ENCODE results near the gene UNC5B.
A peak's percentile ranks its signal among the peaks of the same experiment; 100 is the strongest.

The UNC5B gene

GRCh38 chr10:71257319-71257997 is 45.1 kb downstream of the UNC5B start:
- Histone ChIP-seq H3K27me3 (ENCODE audit: insufficient read depth, low read length) (no peaks in the 10 kb centered on the region), H3K27ac (ENCODE audit: low read depth, low read length) (no peak overlapping the region), H2AFZ (ENCODE audit: low read length, unreplicated experiment) (no peak overlapping the region), H3K4me1 (ENCODE audit: control insufficient read depth, insufficient read depth, low read length, unreplicated experiment) (peaks cover 42% of the 10 kb centered on the region), H3K36me3 (ENCODE audit: insufficient read depth, low read length) (no peaks in the 10 kb centered on the region), H3K79me2 (ENCODE audit: control insufficient read depth, insufficient read depth, low read length, unreplicated experiment) (no peaks in the 10 kb centered on the region), H3K4me3 (ENCODE audit: low read depth, low read length) (no peak overlapping the region)

DNA sequence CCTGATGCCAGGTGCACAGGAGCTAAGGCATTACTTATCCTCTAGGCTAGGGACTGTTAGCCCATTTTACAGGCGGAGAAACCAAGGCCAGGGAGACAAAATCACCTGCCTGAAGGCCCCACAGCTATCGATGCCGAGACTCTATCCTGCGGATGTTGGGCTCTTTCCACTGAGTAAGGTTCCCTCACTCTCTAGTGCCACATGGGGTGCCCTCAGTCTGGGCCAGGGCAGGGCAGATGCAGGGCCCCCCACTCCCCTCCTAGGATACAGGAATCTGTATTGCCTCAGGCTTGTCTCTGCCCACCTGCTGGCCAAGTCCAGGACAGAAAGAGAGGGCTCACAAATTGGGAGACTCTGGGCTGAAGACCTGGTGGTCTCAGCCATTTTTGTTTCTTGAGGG is 45.7 kb downstream of the UNC5B start:
- H3K4me3 ChIP-seq (ENCODE audit: low read depth, low read length) = no peak overlapping the region
- H3K36me3 ChIP-seq (ENCODE audit: insufficient read depth, low read length) = no peaks in the 10 kb centered on the region
- H3K79me2 ChIP-seq (ENCODE audit: control insufficient read depth, insufficient read depth, low read length, unreplicated experiment) = no peaks in the 10 kb centered on the region
- no peaks in the 10 kb centered on the region for H3K27me3 ChIP-seq (ENCODE audit: insufficient read depth, low read length)
- H3K27ac ChIP-seq (ENCODE audit: low read depth, low read length) = no peak overlapping the region
- peaks cover 42% of the 10 kb centered on the region for H3K4me1 ChIP-seq (ENCODE audit: control insufficient read depth, insufficient read depth, low read length, unreplicated experiment)
- H2AFZ ChIP-seq (ENCODE audit: low read length, unreplicated experiment) = no peak overlapping the region

DNA sequence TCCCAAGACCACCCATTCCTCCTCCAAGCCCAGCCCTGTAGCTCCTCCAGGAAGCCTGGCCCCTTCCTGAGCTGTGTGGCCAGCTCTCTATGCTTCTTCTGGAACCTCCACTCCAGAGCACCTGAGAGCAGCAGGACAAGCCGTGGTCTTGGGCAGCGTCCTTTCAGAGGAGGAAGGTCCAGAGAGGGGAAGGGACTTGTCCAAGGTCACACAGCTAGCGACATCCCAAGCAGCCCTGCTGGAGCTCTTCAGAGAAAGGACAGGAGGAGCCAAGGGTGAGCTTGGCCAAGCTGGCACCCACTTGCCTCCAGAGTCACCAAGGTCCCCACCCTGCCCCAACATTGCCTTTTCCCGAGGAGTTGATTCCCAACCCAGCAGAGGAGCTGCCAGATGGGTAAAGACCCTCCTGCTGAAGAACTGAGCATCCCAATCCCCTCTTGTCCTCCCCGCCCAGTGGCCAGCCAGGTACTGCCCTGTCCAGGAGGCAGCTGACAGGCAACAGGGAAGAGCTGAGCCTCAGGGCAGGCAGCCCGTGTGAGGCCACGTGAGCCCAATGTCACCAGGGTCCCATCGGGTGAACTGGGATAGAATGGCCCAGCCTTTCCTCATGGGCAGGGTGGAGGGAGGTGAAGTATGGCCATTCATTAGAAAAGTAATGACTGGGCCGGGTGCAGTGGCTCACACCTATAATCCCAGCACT is 46.2 kb downstream of the UNC5B start:
- Histone ChIP-seq H2AFZ (ENCODE audit: low read length, unreplicated experiment) (no peak overlapping the region), H3K79me2 (ENCODE audit: control insufficient read depth, insufficient read depth, low read length, unreplicated experiment) (no peaks in the 10 kb centered on the region), H3K4me1 (ENCODE audit: control insufficient read depth, insufficient read depth, low read length, unreplicated experiment) (peaks cover 42% of the 10 kb centered on the region), H3K4me3 (ENCODE audit: low read depth, low read length) (no peak overlapping the region), H3K27me3 (ENCODE audit: insufficient read depth, low read length) (no peaks in the 10 kb centered on the region), H3K27ac (ENCODE audit: low read depth, low read length) (no peak overlapping the region), H3K36me3 (ENCODE audit: insufficient read depth, low read length) (no peaks in the 10 kb centered on the region)

DNA sequence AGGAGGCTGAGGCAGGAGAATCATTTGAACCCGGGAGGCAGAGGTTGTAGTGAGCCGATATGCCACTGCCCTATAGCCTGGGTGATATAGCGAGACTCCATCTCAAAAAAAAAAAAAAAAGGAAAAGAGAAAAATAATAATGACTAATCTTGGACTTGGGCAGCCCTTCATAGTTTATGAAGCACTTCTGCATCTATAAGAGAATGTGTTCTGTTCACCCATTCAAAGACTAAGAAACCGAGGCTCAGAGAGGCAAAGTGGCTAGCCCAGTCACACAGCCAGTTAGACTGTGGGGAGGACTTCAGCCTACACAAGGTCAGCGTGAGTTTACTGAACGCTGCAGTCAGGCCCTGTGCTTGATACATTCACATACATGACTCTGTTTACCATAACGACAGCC is 46.9 kb downstream of the UNC5B start:
- Histone ChIP-seq H3K27ac (ENCODE audit: low read depth, low read length) (peak overlapping the region; percentile 73), H3K4me3 (ENCODE audit: low read depth, low read length) (no peak overlapping the region), H3K4me1 (ENCODE audit: control insufficient read depth, insufficient read depth, low read length, unreplicated experiment) (peaks cover 42% of the 10 kb centered on the region), H3K36me3 (ENCODE audit: insufficient read depth, low read length) (no peaks in the 10 kb centered on the region), H3K79me2 (ENCODE audit: control insufficient read depth, insufficient read depth, low read length, unreplicated experiment) (no peaks in the 10 kb centered on the region), H2AFZ (ENCODE audit: low read length, unreplicated experiment) (no peak overlapping the region), H3K27me3 (ENCODE audit: insufficient read depth, low read length) (no peaks in the 10 kb centered on the region)

- peak overlapping the region; percentile 16; the same call in 1 of the 2 replicates for H3K4me3 ChIP-seq (ENCODE audit: low read depth, low read length)
- no peaks in the 10 kb centered on the region for H3K27me3 ChIP-seq (ENCODE audit: insufficient read depth, low read length)
- H3K79me2 ChIP-seq (ENCODE audit: control insufficient read depth, insufficient read depth, low read length, unreplicated experiment) = no peaks in the 10 kb centered on the region
- no peak overlapping the region for H2AFZ ChIP-seq (ENCODE audit: low read length, unreplicated experiment)
- H3K27ac ChIP-seq (ENCODE audit: low read depth, low read length) = peak overlapping the region; percentile 73
- no peaks in the 10 kb centered on the region for H3K36me3 ChIP-seq (ENCODE audit: insufficient read depth, low read length)
- peaks cover 36% of the 10 kb centered on the region for H3K4me1 ChIP-seq (ENCODE audit: control insufficient read depth, insufficient read depth, low read length, unreplicated experiment)
Measured at GRCh38 chr10:71259815-71260501, 47.6 kb downstream of the UNC5B start.

DNA sequence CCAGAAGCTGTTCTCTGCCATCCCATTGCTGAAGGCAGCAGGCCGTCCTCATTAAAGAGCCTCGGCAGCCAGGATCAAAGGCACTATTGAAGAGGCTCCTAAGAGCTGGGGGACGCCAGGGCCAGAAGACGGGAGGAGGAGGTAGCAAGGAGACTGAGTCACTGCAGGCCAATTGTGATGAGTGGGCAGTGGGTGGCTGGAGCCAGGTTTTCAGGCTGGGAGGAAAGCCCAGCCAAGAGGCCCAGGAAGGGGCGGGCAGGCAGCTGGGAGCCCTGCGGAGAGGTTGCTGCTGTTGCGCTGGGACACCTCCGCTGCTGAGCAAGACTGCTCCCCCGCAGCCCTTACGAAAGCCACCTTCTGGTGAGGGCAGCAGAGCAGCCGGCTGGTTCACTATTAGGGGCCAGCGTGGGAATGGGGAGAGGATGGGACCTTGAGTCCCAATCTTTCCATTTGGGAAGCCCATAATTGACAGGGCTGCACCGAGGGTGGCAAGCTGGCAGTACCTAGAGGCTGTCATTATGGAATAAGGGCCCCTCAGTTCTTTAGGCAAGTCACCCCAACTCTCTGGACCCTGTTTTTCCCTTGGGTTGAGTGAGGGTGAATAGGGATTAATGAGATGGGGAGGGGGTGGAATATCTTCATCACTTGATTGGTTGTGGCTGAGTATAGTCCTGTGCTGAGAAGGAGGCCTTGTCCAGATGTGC is 48.4 kb downstream of the UNC5B start:
- Histone ChIP-seq H2AFZ (ENCODE audit: low read length, unreplicated experiment) (no peak overlapping the region), H3K27me3 (ENCODE audit: insufficient read depth, low read length) (no peaks in the 10 kb centered on the region), H3K79me2 (ENCODE audit: control insufficient read depth, insufficient read depth, low read length, unreplicated experiment) (no peaks in the 10 kb centered on the region), H3K4me3 (ENCODE audit: low read depth, low read length) (peak overlapping the region; percentile 16; the same call in 1 of the 2 replicates), H3K27ac (ENCODE audit: low read depth, low read length) (peak overlapping the region; percentile 73), H3K36me3 (ENCODE audit: insufficient read depth, low read length) (no peaks in the 10 kb centered on the region), H3K4me1 (ENCODE audit: control insufficient read depth, insufficient read depth, low read length, unreplicated experiment) (peaks cover 29% of the 10 kb centered on the region)

DNA sequence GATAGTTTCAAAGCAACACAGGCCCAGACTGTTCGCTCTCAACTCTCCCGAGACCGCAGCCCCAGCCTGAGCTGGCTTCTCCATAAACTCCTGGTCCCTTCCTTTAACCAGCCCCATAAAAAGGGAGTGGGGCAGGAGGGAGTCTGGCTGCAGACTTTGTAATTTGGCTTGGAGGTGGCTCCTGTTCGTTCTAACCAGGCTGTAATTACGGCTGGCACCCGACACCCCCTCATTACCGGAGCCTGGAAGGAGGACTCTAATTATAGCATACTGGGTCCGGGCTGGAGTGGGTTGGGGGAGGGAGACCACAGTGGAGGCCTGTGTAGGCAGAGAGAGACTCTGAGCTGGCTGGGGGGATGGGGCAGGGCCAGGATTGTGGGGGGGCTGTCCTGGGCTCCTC is 49.7 kb downstream of the UNC5B start:
- H2AFZ ChIP-seq (ENCODE audit: low read length, unreplicated experiment) = no peak overlapping the region
- no peaks in the 10 kb centered on the region for H3K36me3 ChIP-seq (ENCODE audit: insufficient read depth, low read length)
- H3K4me1 ChIP-seq (ENCODE audit: control insufficient read depth, insufficient read depth, low read length, unreplicated experiment) = peaks cover 34% of the 10 kb centered on the region
- no peak overlapping the region for H3K27ac ChIP-seq (ENCODE audit: low read depth, low read length)
- no peaks in the 10 kb centered on the region for H3K79me2 ChIP-seq (ENCODE audit: control insufficient read depth, insufficient read depth, low read length, unreplicated experiment)
- H3K27me3 ChIP-seq (ENCODE audit: insufficient read depth, low read length) = no peaks in the 10 kb centered on the region
- no peak overlapping the region for H3K4me3 ChIP-seq (ENCODE audit: low read depth, low read length)

DNA sequence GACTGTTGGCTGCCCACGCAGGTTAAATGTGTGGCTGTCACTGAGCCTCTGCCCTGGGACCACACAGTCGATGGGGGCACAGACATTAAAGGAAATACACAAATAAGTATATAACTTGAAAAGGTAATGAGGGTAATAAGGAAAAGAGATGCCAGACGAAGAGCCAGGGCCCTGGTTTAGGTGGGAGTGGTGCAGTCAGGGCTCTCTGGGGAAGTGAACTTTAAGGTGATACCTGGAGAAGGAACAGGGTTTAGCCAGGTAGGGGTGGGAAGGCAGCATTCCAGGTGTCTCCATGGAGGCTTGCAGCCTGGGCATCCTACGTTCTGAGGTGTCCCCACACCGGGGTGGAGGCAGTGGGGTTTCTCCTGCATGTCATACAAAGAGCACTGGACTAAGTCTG is 50.4 kb downstream of the UNC5B start:
- H3K4me1 ChIP-seq (ENCODE audit: control insufficient read depth, insufficient read depth, low read length, unreplicated experiment) = peaks cover 34% of the 10 kb centered on the region
- H3K27ac ChIP-seq (ENCODE audit: low read depth, low read length) = no peak overlapping the region
- no peaks in the 10 kb centered on the region for H3K27me3 ChIP-seq (ENCODE audit: insufficient read depth, low read length)
- H2AFZ ChIP-seq (ENCODE audit: low read length, unreplicated experiment) = no peak overlapping the region
- no peaks in the 10 kb centered on the region for H3K36me3 ChIP-seq (ENCODE audit: insufficient read depth, low read length)
- H3K4me3 ChIP-seq (ENCODE audit: low read depth, low read length) = no peak overlapping the region
- no peaks in the 10 kb centered on the region for H3K79me2 ChIP-seq (ENCODE audit: control insufficient read depth, insufficient read depth, low read length, unreplicated experiment)

GRCh38 chr10:71263376-71263775 is 51.0 kb downstream of the UNC5B start:
- Histone ChIP-seq H3K36me3 (ENCODE audit: insufficient read depth, low read length) (no peaks in the 10 kb centered on the region), H3K4me3 (ENCODE audit: low read depth, low read length) (no peak overlapping the region), H3K27ac (ENCODE audit: low read depth, low read length) (no peak overlapping the region), H3K27me3 (ENCODE audit: insufficient read depth, low read length) (no peaks in the 10 kb centered on the region), H3K4me1 (ENCODE audit: control insufficient read depth, insufficient read depth, low read length, unreplicated experiment) (peaks cover 34% of the 10 kb centered on the region), H3K79me2 (ENCODE audit: control insufficient read depth, insufficient read depth, low read length, unreplicated experiment) (no peaks in the 10 kb centered on the region), H2AFZ (ENCODE audit: low read length, unreplicated experiment) (no peak overlapping the region)

GRCh38 chr10:71264345-71265200 is 52.2 kb downstream of the UNC5B start:
- H3K27me3 ChIP-seq (ENCODE audit: insufficient read depth, low read length) = no peaks in the 10 kb centered on the region
- H3K4me1 ChIP-seq (ENCODE audit: control insufficient read depth, insufficient read depth, low read length, unreplicated experiment) = peaks cover 30% of the 10 kb centered on the region
- no peak overlapping the region for H3K4me3 ChIP-seq (ENCODE audit: low read depth, low read length)
- no peak overlapping the region for H3K27ac ChIP-seq (ENCODE audit: low read depth, low read length)
- H3K79me2 ChIP-seq (ENCODE audit: control insufficient read depth, insufficient read depth, low read length, unreplicated experiment) = no peaks in the 10 kb centered on the region
- H3K36me3 ChIP-seq (ENCODE audit: insufficient read depth, low read length) = no peaks in the 10 kb centered on the region
- no peak overlapping the region for H2AFZ ChIP-seq (ENCODE audit: low read length, unreplicated experiment)

Measured in ACC112 (cell line).